K562 (cell line): Measurements from ENCODE around the gene KBTBD3. TPM values are rescaled to one million over a fixed set of nuclear protein-coding genes. Genes with fewer than 3 reads are reported as not detected.

ENCODE experiments used
- ATAC-seq: fragments of 200-7000 bp; cut with Tn5 transposase; 3 replicates; pipeline ENCODE4 v1.9.1; 2020; ENCODE audit warnings: moderate library complexity
- BruUV-seq: library from RNA; stranded (reverse); fragments of 400-500 nt; replicated peaks from 2 replicates; lab custom pipeline; 2021; lab: Mats Ljungman, UMichigan
- CTCF ChIA-PET: fragments of 300-600 bp; formaldehyde crosslinking; extraction: SDS; loops from one replicate; lab custom pipeline; 2021; ENCODE audit warnings: low intra/inter-chr PET ratio; lab: Yijun Ruan, JAX
- POLR2A ChIA-PET: fragments of 300-600, 350-650 bp; sonication (Branson Sonifier 250); formaldehyde crosslinking; extraction: SDS; loops from one replicate; lab custom pipeline; 2021; ENCODE audit warnings: antibody characterized with exemption, inconsistent platforms; lab: Yijun Ruan, JAX
- DNase-seq, 4 experiments: peaks; one replicate each; pipeline versions ENCODE4 v3.0.0 to v3.0.0-alpha.2; 2011 to 2018; ENCODE audit warnings: low spot score in 3 of 4, mixed read lengths in 3 of 4; ENCODE audit errors: extremely low read depth in 1 of 4
- FAIRE-seq: peaks from 2 replicates; lab custom pipeline; 2011; peaks lifted over from hg19 to GRCh38; lab: Jason Lieb, UNC
- H2AFZ ChIP-seq: 2 replicates; pipeline ENCODE4 v1.6.0; 2011; ENCODE audit warnings: low read depth, low read length, control low read depth, inconsistent platforms
- H3K27ac ChIP-seq: fragments of 200-600 bp; 3 replicates; pipeline ENCODE4 v1.8.0; 2011; ENCODE audit warnings: low read depth, mild to moderate bottlenecking, control low read depth, inconsistent platforms, low read length, moderate library complexity, mixed read lengths; ENCODE audit errors: extremely low read depth
- H3K27me3 ChIP-seq, 2 experiments: fragments of 300-600 bp in 1 of 2; 2 replicates in 1 of 2; 3 replicates in 1 of 2; pipeline versions ENCODE4 v1.6.0 to v1.8.0; 2011; ENCODE audit warnings: inconsistent platforms in 2 of 2, low read length in 2 of 2, mild to moderate bottlenecking in 1 of 2, mixed read lengths in 1 of 2, moderate library complexity in 1 of 2; ENCODE audit not compliant: control insufficient read depth in 2 of 2, insufficient read depth in 2 of 2
- H3K36me3 ChIP-seq: fragments of 300-600 bp; 3 replicates; pipeline ENCODE4 v1.8.0; 2011; ENCODE audit warnings: mild to moderate bottlenecking, low read length, inconsistent platforms; ENCODE audit not compliant: control insufficient read depth, insufficient read depth
- H3K4me1 ChIP-seq, 2 experiments: fragments of 200-600 bp in 1 of 2; replicated peaks in 1 of 2; 2 replicates in 1 of 2; 3 replicates in 1 of 2; pipeline versions ENCODE4 v1.5.1 to v1.8.0; 2011; ENCODE audit warnings: inconsistent platforms in 2 of 2, low read length in 2 of 2, mild to moderate bottlenecking in 1 of 2, mixed read lengths in 1 of 2, moderate library complexity in 1 of 2; ENCODE audit not compliant: control insufficient read depth in 2 of 2, insufficient read depth in 2 of 2
- H3K4me2 ChIP-seq: 2 replicates; pipeline ENCODE4 v1.6.1; 2011; ENCODE audit warnings: low read length, control low read depth, inconsistent platforms, mixed read lengths; ENCODE audit not compliant: insufficient read depth
- H3K4me3 ChIP-seq: fragments of 200-600 bp; sonication (generic), shearing (Covaris generic); 2 replicates; pipeline ENCODE4 v1.5.1; 2016; ENCODE audit warnings: control low read depth, inconsistent platforms
- H3K79me2 ChIP-seq: fragments of 200-600 bp; 3 replicates; pipeline ENCODE4 v1.8.0; 2011; ENCODE audit warnings: low read length, inconsistent platforms; ENCODE audit not compliant: control insufficient read depth, insufficient read depth
- H3K9ac ChIP-seq, 2 experiments: 2 replicates each; pipeline versions ENCODE4 v1.6.0 to v1.6.1; 2011; ENCODE audit warnings: low read depth in 2 of 2, low read length in 2 of 2, control low read depth in 1 of 2, inconsistent platforms in 1 of 2, mild to moderate bottlenecking in 1 of 2, mixed read lengths in 1 of 2; ENCODE audit not compliant: insufficient read depth in 1 of 2
- H3K9me1 ChIP-seq: one replicate; pipeline ENCODE4 v1.6.0; 2011; ENCODE audit warnings: inconsistent platforms, mild to moderate bottlenecking, low read length, moderate library complexity; ENCODE audit not compliant: control insufficient read depth, insufficient read depth
- H3K9me3 ChIP-seq: replicated peaks from 2 replicates; pipeline ENCODE4 v1.5.1; 2011; ENCODE audit warnings: low read depth, low read length, inconsistent platforms; ENCODE audit not compliant: control insufficient read depth, insufficient read depth
- H4K20me1 ChIP-seq: replicated peaks from 2 replicates; pipeline ENCODE4 v1.6.1; 2011; ENCODE audit warnings: low read length, inconsistent platforms, mixed read lengths; ENCODE audit not compliant: control insufficient read depth, insufficient read depth
- ARID1B ChIP-seq: fragments of 450-650 bp; IDR thresholded peaks from 2 replicates; pipeline ENCODE4 v1.6.1; 2016; ENCODE audit warnings: antibody characterized with exemption, mild to moderate bottlenecking, inconsistent platforms
- ATF3 ChIP-seq, 2 experiments: fragments of 450-650 bp in 1 of 2; sonication (generic) in 1 of 2; formaldehyde crosslinking in 1 of 2; IDR thresholded peaks in 1 of 2; conservative IDR thresholded peaks in 1 of 2; 2 replicates each; pipeline versions ENCODE4 v1.6.1 to v1.8.1; 2016 to 2023; ENCODE audit warnings: mild to moderate bottlenecking in 2 of 2, moderate library complexity in 2 of 2, inconsistent platforms in 1 of 2, missing genetic modification reagents in 1 of 2
- ATF7 ChIP-seq: fragments of 450-650 bp; IDR thresholded peaks from 2 replicates; pipeline ENCODE4 v1.7.1; 2014; ENCODE audit warnings: mild to moderate bottlenecking, moderate library complexity
- CBFA2T3 ChIP-seq: fragments of 450-650 bp; IDR thresholded peaks from 2 replicates; pipeline ENCODE4 v1.6.1; 2017
- CCNT2 ChIP-seq: IDR thresholded peaks from 2 replicates; pipeline ENCODE4 v1.6.1; 2011; ENCODE audit warnings: borderline replicate concordance, low read depth, mild to moderate bottlenecking, moderate library complexity, mixed read lengths, low read length; ENCODE audit not compliant: insufficient read length; ENCODE audit errors: extremely low read depth
- E4F1 ChIP-seq: fragments of 250-450 bp; sonication (Bioruptor Pico); IDR thresholded peaks from 2 replicates; pipeline ENCODE4 v1.5.0; 2021; ENCODE audit warnings: mild to moderate bottlenecking, borderline replicate concordance
- GATAD2B ChIP-seq: fragments of 450-650 bp; IDR thresholded peaks from 2 replicates; pipeline ENCODE4 v1.6.1; 2017; ENCODE audit warnings: mild to moderate bottlenecking, borderline replicate concordance
- HNRNPUL1 ChIP-seq: fragments of 200-400 bp; formaldehyde crosslinking; IDR thresholded peaks from 2 replicates; pipeline ENCODE4 v1.6.1; 2017; ENCODE audit warnings: low read length
- JUN ChIP-seq, 2 experiments: sonication (generic) in 1 of 2; formaldehyde crosslinking in 1 of 2; IDR thresholded peaks; 2 replicates each; pipeline versions ENCODE4 v1.6.1 to v1.8.0; 2012 to 2022; ENCODE audit warnings: borderline replicate concordance in 2 of 2, mild to moderate bottlenecking in 2 of 2, improper control_type of control experiment in 1 of 2, low read depth in 1 of 2, low read length in 1 of 2, missing genetic modification reagents in 1 of 2
- JUND ChIP-seq, 2 experiments: IDR thresholded peaks; 2 replicates in 1 of 2; 3 replicates in 1 of 2; pipeline ENCODE4 v1.6.1; 2011; ENCODE audit warnings: borderline replicate concordance in 2 of 2, low read depth in 2 of 2, low read length in 2 of 2, improper control_type of control experiment in 1 of 2, missing biosample characterization in 1 of 2, missing genetic modification characterization in 1 of 2, missing genetic modification reagents in 1 of 2
- MEF2A ChIP-seq: IDR thresholded peaks from 2 replicates; pipeline ENCODE4 v1.6.1; 2011; ENCODE audit warnings: low read depth, mild to moderate bottlenecking, low read length, moderate library complexity; ENCODE audit not compliant: control insufficient read depth
- POLR2AphosphoS5 ChIP-seq: IDR thresholded peaks from 2 replicates; pipeline ENCODE4 v1.6.1; 2011; ENCODE audit warnings: mild to moderate bottlenecking, low read depth, low read length, moderate library complexity; ENCODE audit not compliant: control insufficient read depth, insufficient read depth
- PYGO2 ChIP-seq: fragments of 450-650 bp; IDR thresholded peaks from 2 replicates; pipeline ENCODE4 v1.6.1; 2016; ENCODE audit warnings: mild to moderate bottlenecking, missing genetic modification characterization, moderate library complexity, missing compliant biosample characterization
- RBM25 ChIP-seq: fragments of 200-400 bp; formaldehyde crosslinking; IDR thresholded peaks from 2 replicates; pipeline ENCODE4 v1.6.1; 2018; ENCODE audit warnings: low read length, low read depth, moderate library complexity; ENCODE audit not compliant: severe bottlenecking
- SMAD3 ChIP-seq: fragments of 450-650 bp; formaldehyde crosslinking; conservative IDR thresholded peaks from 2 replicates; pipeline ENCODE4 v1.4.0; 2020; ENCODE audit warnings: mild to moderate bottlenecking
- SRSF9 ChIP-seq: fragments of 200-400 bp; formaldehyde crosslinking; IDR thresholded peaks from 2 replicates; pipeline ENCODE4 v1.6.1; 2017; ENCODE audit warnings: low read depth, low read length, borderline replicate concordance
- STAG1 ChIP-seq: sonication (generic); formaldehyde crosslinking; IDR thresholded peaks from 2 replicates; pipeline ENCODE4 v1.5.0; 2020; ENCODE audit warnings: missing genetic modification reagents, borderline replicate concordance
- TRIM24 ChIP-seq, 2 experiments: fragments of 450-650 bp; IDR thresholded peaks; 2 replicates each; pipeline ENCODE4 v1.6.1; 2016
- ZNF316 ChIP-seq: fragments of 450-650 bp; IDR thresholded peaks from 2 replicates; pipeline ENCODE4 v1.6.1; 2016
- whole genome bisulfite sequencing: fragments of 100-300 bp; shearing (Covaris generic); methylation state at CpG from one replicate; pipeline ENCODE4 v1.1.6; 2016; ENCODE audit warnings: low coverage, mixed read lengths; ENCODE audit not compliant: insufficient coverage; ENCODE audit errors: missing lambda C conversion rate; 5-methylcytosine and 5-hydroxymethylcytosine counted together
- in situ Hi-C: fragments of 300-500 bp; cut with MboI; formaldehyde crosslinking; loops from 4 replicates; pipeline ENCODE4 v1.15.0; 2018; ENCODE audit warnings: inconsistent platforms, mixed read lengths
- intact Hi-C: fragments of 100-400 bp; cut with micrococcal nuclease; formaldehyde crosslinking; loops from 2 replicates; pipeline ENCODE4 v1.14.2; 2022
- polyA plus RNA-seq, 8 experiments: library from polyadenylated mRNA; depleted of rRNA in 4 of 8; stranded (reverse) in 5 of 8; unstranded in 3 of 8; fragments of >200 nt; fragmentation: Nextera tagmentation in 2 of 8; fragmentation: Illumina TruSeq in 1 of 8; extraction: Ambion mirVana in 2 of 8; extraction: Trizol in 1 of 8; gene quantifications; 2 replicates each; pipeline versions ENCODE4 v1.2.1 to v1.2.3, GENCODE V29; 2011 to 2014; ENCODE audit warnings: inconsistent platforms in 1 of 8, missing spikeins in 1 of 8
- total RNA-seq, 7 experiments: library from RNA; depleted of rRNA in 6 of 7; stranded (reverse); fragments of >200 nt in 6 of 7; fragmentation: Illumina TruSeq in 2 of 7; extraction: Trizol in 2 of 7; gene quantifications; 2 replicates each; pipeline versions ENCODE4 v1.2.1 to v1.2.3, GENCODE V29; 2011 to 2021; ENCODE audit warnings: low replicate concordance in 1 of 7

Gene KBTBD3
- total and polyA plus RNA-seq, 9 of the 15 experiments (the other 6 are each of a cell fraction or from before 2014, with no cell fraction given) = 4.2 to 31.2 (median 6.4) TPM

- FAIRE-seq = no peak
- POLR2A ChIA-PET = no interaction called here
Observed at GRCh38 chr11:106012744-106013143, 64.4 kb downstream of the KBTBD3 start.

More at GRCh38 chr11:106012744-106013143, 64.4 kb downstream of the KBTBD3 start:
- BruUV-seq = no TSS peak
- DNase-seq (peak in 1 of 4 experiments; percentile 28), ATAC-seq (peak; percentile 57)
- Histone ChIP-seq H4K20me1 (no peaks in the 10 kb centered on the region), H3K4me1 (no peaks in the 10 kb centered on the region; a peak in 2 of 5 replicates), H3K27ac (peak overlapping the region; percentile 45; the same call in 2 of the 3 replicates), H3K79me2 (peaks cover 43% of the 10 kb centered on the region), H3K4me2 (no peak overlapping the region), H2AFZ (no peak overlapping the region), H3K9me1 (no peaks in the 10 kb centered on the region), H3K9me3 (no peaks in the 10 kb centered on the region), H3K36me3 (peaks cover 43% of the 10 kb centered on the region), H3K27me3 (no peaks in the 10 kb centered on the region), H3K9ac (no peak overlapping the region), H3K4me3 (no peak overlapping the region)
- TF ChIP-seq SMAD3 (CRISPR knock-in tag) (no peak), TRIM24 (IDR thresholded peaks at IDR 0.05) (peak; percentile 30 to 38; a peak in 1 of 4 replicates), RBM25 (no peak), SRSF9 (no peak), ZNF316 (no peak), ATF3 (IDR thresholded peaks at IDR 0.05) (peak; percentile 91), ATF3 (CRISPR knock-in tag; conservative IDR thresholded peaks at IDR 0.05) (no peak), CBFA2T3 (peak; percentile 55), JUN (IDR thresholded peaks at IDR 0.05; ENCODE audit: borderline replicate concordance, low read depth, low read length) (peak; percentile 81), JUN (CRISPR knock-in tag; IDR thresholded peaks at IDR 0.05; ENCODE audit: borderline replicate concordance) (0 out of 2 replicates have a peak, but pooled peaks have one; percentile 32), HNRNPUL1 (no peak), MEF2A (peak; percentile 92), STAG1 (CRISPR knock-in tag) (no peak), ARID1B (peak; percentile 23; the same call in 1 of the 2 replicates), PYGO2 (tag) (no peak), JUND (IDR thresholded peaks at IDR 0.05; ENCODE audit: borderline replicate concordance, low read depth, low read length) (peak; percentile 42; the same call in 1 of the 2 replicates), JUND (tag; IDR thresholded peaks at IDR 0.05; ENCODE audit: borderline replicate concordance, low read depth, low read length) (0 out of 3 replicates have a peak, but pooled peaks have one; percentile 28), POLR2AphosphoS5 (peak; percentile 35; the same call in 1 of the 2 replicates), GATAD2B (no peak), E4F1 (no peak), CCNT2 (no peak), ATF7 (peak; percentile 32; the same call in 1 of the 2 replicates)
- intact Hi-C loops = no loop called here
- 27% methylated on average over 3 of the region's 3 CpGs for WGBS
- CTCF ChIA-PET = no interaction called here
- in situ Hi-C loops = no loop called here
